ENCODE data around the gene ADTRP. TPM values are rescaled to one million over a fixed set of nuclear protein-coding genes. Genes with fewer than 3 reads are reported as not detected.

The ADTRP gene
- polyA plus RNA-seq, 1 donor (not counting 4 experiments of a cell fraction or from before 2014, with no cell fraction given): 16.7 TPM

DNA sequence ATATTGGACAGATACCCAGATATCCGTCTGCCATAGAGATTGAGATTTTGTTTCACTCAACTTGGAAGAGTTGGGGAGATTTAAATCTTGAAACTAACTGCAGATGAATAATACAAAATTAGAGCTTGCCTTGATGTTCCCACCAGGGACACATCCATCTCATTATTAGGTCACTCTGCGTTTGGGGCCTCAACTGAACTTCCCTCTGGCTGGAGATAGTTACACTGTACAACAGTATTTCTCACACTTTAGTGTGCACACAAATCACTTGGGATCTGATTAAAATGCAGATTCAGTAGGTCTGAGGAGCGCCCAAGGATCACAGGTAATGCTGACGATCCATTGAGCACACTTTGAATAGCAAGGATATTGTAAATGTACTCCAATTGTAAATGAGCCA, 35.0 kb upstream of the ADTRP start:
- no peak overlapping the region for H3K9ac ChIP-seq (ENCODE audit: control insufficient read depth, extremely low read depth, insufficient read depth, low read length)
- FAIRE-seq (no peak), DNase-seq (ENCODE audit: low read depth, low spot score) (no peak)
- no peaks in the 10 kb centered on the region for H3K9me1 ChIP-seq (ENCODE audit: control insufficient read depth, extremely low read depth, insufficient read depth, low read length)
- no peaks in the 10 kb centered on the region for H3K79me2 ChIP-seq (ENCODE audit: control insufficient read depth, insufficient read depth, low read length)
- peaks cover 31% of the 10 kb centered on the region for H3K4me1 ChIP-seq (ENCODE audit: control insufficient read depth, extremely low read depth, insufficient read depth, low read length)
- no peaks in the 10 kb centered on the region for H3K36me3 ChIP-seq (ENCODE audit: control insufficient read depth in 2 of 2, extremely low read depth in 1 of 2, insufficient read depth in 2 of 2, low read length in 2 of 2)
- H3K4me3 ChIP-seq (ENCODE audit: control insufficient read depth in 2 of 3, extremely low read depth in 1 of 3, insufficient read depth in 2 of 3, low read depth in 1 of 3, low read length in 3 of 3): no peak overlapping the region
- no peaks in the 10 kb centered on the region for H3K9me3 ChIP-seq (ENCODE audit: control insufficient read depth, low read depth, low read length)
- TF ChIP-seq, protein P1, sequence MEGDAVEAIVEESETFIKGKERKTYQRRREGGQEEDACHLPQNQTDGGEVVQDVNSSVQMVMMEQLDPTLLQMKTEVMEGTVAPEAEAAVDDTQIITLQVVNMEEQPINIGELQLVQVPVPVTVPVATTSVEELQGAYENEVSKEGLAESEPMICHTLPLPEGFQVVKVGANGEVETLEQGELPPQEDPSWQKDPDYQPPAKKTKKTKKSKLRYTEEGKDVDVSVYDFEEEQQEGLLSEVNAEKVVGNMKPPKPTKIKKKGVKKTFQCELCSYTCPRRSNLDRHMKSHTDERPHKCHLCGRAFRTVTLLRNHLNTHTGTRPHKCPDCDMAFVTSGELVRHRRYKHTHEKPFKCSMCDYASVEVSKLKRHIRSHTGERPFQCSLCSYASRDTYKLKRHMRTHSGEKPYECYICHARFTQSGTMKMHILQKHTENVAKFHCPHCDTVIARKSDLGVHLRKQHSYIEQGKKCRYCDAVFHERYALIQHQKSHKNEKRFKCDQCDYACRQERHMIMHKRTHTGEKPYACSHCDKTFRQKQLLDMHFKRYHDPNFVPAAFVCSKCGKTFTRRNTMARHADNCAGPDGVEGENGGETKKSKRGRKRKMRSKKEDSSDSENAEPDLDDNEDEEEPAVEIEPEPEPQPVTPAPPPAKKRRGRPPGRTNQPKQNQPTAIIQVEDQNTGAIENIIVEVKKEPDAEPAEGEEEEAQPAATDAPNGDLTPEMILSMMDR (optimal IDR thresholded peaks at IDR 0.05 in 1 of 3, IDR thresholded peaks at IDR 0.05 in 1 of 3, conservative IDR thresholded peaks at IDR 0.05 in 1 of 3; ENCODE audit: extremely low read depth in 1 of 3, insufficient read depth in 2 of 3, low read length in 3 of 3): no peak
- TF ChIP-seq EZH2 (IDR thresholded peaks at IDR 0.05; ENCODE audit: low read length): no peak
- H3K27ac ChIP-seq (ENCODE audit: control insufficient read depth, insufficient read depth, low read length): no peak overlapping the region
- H2AFZ ChIP-seq (ENCODE audit: control insufficient read depth, low read length): no peak overlapping the region
- dilution Hi-C loops (cut with MboI; ENCODE audit: extremely low pct_ligation_motif_present, low sequenced_read_pairs): no loop called here
- no peaks in the 10 kb centered on the region for H3K27me3 ChIP-seq (ENCODE audit: control insufficient read depth, extremely low read depth, insufficient read depth, low read length)
- no peak overlapping the region for H3K4me2 ChIP-seq (ENCODE audit: control insufficient read depth, extremely low read depth, insufficient read depth, low read depth, low read length)
- no peaks in the 10 kb centered on the region for H4K20me1 ChIP-seq (ENCODE audit: control insufficient read depth, extremely low read depth, insufficient read depth, low read length)

DNA sequence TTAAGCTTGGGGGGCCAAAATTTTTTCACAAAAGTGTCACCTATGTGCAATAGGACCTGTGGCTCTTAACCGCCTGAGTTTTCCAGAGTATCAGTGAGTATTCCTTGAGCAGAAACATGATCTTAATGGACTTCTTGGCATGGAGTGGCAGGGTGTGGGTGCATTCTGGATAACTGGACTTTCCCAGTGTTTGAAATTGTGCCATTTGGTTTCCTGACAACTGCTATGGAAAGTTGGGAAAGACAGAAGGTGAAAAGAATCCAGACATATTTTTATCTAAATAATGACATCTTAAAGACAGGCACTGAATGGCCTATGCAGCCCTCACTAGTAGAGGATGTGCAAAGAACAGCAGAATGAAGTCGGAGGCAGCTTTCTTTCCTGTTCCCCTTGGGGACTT, 34.3 kb upstream of the ADTRP start:
- Histone ChIP-seq H2AFZ (ENCODE audit: control insufficient read depth, low read length) (no peak overlapping the region), H3K79me2 (ENCODE audit: control insufficient read depth, insufficient read depth, low read length) (no peaks in the 10 kb centered on the region), H3K4me3 (ENCODE audit: control insufficient read depth in 2 of 3, extremely low read depth in 1 of 3, insufficient read depth in 2 of 3, low read depth in 1 of 3, low read length in 3 of 3) (no peak overlapping the region), H3K36me3 (ENCODE audit: control insufficient read depth in 2 of 2, extremely low read depth in 1 of 2, insufficient read depth in 2 of 2, low read length in 2 of 2) (no peaks in the 10 kb centered on the region), H3K4me1 (ENCODE audit: control insufficient read depth, extremely low read depth, insufficient read depth, low read length) (peaks cover 25% of the 10 kb centered on the region), H4K20me1 (ENCODE audit: control insufficient read depth, extremely low read depth, insufficient read depth, low read length) (no peaks in the 10 kb centered on the region), H3K4me2 (ENCODE audit: control insufficient read depth, extremely low read depth, insufficient read depth, low read depth, low read length) (no peak overlapping the region), H3K27me3 (ENCODE audit: control insufficient read depth, extremely low read depth, insufficient read depth, low read length) (no peaks in the 10 kb centered on the region), H3K9ac (ENCODE audit: control insufficient read depth, extremely low read depth, insufficient read depth, low read length) (no peak overlapping the region), H3K9me1 (ENCODE audit: control insufficient read depth, extremely low read depth, insufficient read depth, low read length) (no peaks in the 10 kb centered on the region), H3K9me3 (ENCODE audit: control insufficient read depth, low read depth, low read length) (no peaks in the 10 kb centered on the region), H3K27ac (ENCODE audit: control insufficient read depth, insufficient read depth, low read length) (no peak overlapping the region)
- FAIRE-seq: no peak
- dilution Hi-C loops (cut with MboI; ENCODE audit: extremely low pct_ligation_motif_present, low sequenced_read_pairs): no loop called here
- DNase-seq (ENCODE audit: low read depth, low spot score): no peak
- TF ChIP-seq EZH2 (IDR thresholded peaks at IDR 0.05; ENCODE audit: low read length): no peak
- TF ChIP-seq, protein P1 (optimal IDR thresholded peaks at IDR 0.05 in 1 of 3, IDR thresholded peaks at IDR 0.05 in 1 of 3, conservative IDR thresholded peaks at IDR 0.05 in 1 of 3; ENCODE audit: extremely low read depth in 1 of 3, insufficient read depth in 2 of 3, low read length in 3 of 3): no peak
